WTC11 (cell line): ENCODE measurements around the gene RAG2.

Source experiments
- ARID4B ChIP-seq: sonication (generic); formaldehyde crosslinking; IDR thresholded peaks from 2 replicates; pipeline ENCODE4 v1.8.0; 2023; ENCODE audit warnings: missing genetic modification reagents, mild to moderate bottlenecking, borderline replicate concordance
- ATF1 ChIP-seq: sonication (generic); formaldehyde crosslinking; IDR thresholded peaks from 2 replicates; pipeline ENCODE4 v1.8.1; 2023; ENCODE audit warnings: mild to moderate bottlenecking, moderate library complexity, missing genetic modification reagents
- CREM ChIP-seq: sonication (generic); formaldehyde crosslinking; IDR thresholded peaks from 2 replicates; pipeline ENCODE4 v1.8.1; 2022; ENCODE audit warnings: mild to moderate bottlenecking, missing genetic modification reagents, moderate library complexity
- CTCF ChIP-seq: fragments of 200-600 bp; IDR thresholded peaks from 2 replicates; pipeline ENCODE4 v1.8.0; 2022; ENCODE audit warnings: antibody characterized with exemption
- FOXJ3 ChIP-seq: sonication (generic); formaldehyde crosslinking; IDR thresholded peaks from 2 replicates; pipeline ENCODE4 v1.9.0; 2021; ENCODE audit warnings: missing genetic modification reagents, mild to moderate bottlenecking, borderline replicate concordance
- FOXP4 ChIP-seq: sonication (generic); formaldehyde crosslinking; IDR thresholded peaks from 2 replicates; pipeline ENCODE4 v1.8.0; 2022; ENCODE audit warnings: mild to moderate bottlenecking, missing genetic modification reagents
- HMGXB4 ChIP-seq: sonication (generic); formaldehyde crosslinking; IDR thresholded peaks from 2 replicates; pipeline ENCODE4 v1.8.1; 2023; ENCODE audit warnings: mild to moderate bottlenecking, moderate library complexity, missing genetic modification reagents
- USF2 ChIP-seq: sonication (generic); formaldehyde crosslinking; IDR thresholded peaks from 2 replicates; pipeline ENCODE4 v1.8.1; 2023; ENCODE audit warnings: mild to moderate bottlenecking, missing genetic modification reagents, moderate library complexity
- ZNF263 ChIP-seq: sonication (generic); formaldehyde crosslinking; IDR thresholded peaks from 2 replicates; pipeline ENCODE4 v1.8.1; 2022; ENCODE audit warnings: low read depth, mild to moderate bottlenecking, moderate library complexity, missing genetic modification reagents
- ZNF416 ChIP-seq: fragments of 250-450 bp; sonication (Bioruptor Pico); IDR thresholded peaks from 2 replicates; pipeline ENCODE4 v1.9.0; 2021; ENCODE audit warnings: mild to moderate bottlenecking, inconsistent platforms

- TF ChIP-seq ARID4B (CRISPR knock-in tag) (no peak), CTCF (no peak), USF2 (CRISPR knock-in tag) (no peak), ATF1 (CRISPR knock-in tag) (no peak), FOXJ3 (CRISPR knock-in tag) (no peak), ZNF416 (CRISPR knock-in tag) (no peak), HMGXB4 (CRISPR knock-in tag) (no peak), FOXP4 (CRISPR knock-in tag) (no peak), ZNF263 (CRISPR knock-in tag) (no peak), CREM (CRISPR knock-in tag) (no peak)
Measured at GRCh38 chr11:36628141-36628540, 30.1 kb upstream of the RAG2 start.
